Pancreas (tissue), 10 donors: Measurements from ENCODE around the gene FAF1. TPM values are rescaled to one million over a fixed set of nuclear protein-coding genes. Genes with fewer than 3 reads are reported as not detected.

ENCODE experiments used
- ATAC-seq, 4 donors: fragments of 200-7000 bp; cut with Tn5 transposase; one replicate each; pipeline versions ENCODE4 v1.8.0 to v1.9.1; 2020; ENCODE audit warnings: mild to moderate bottlenecking in 4 of 4, moderate library complexity in 4 of 4
- DNase-seq, 6 donors: peaks; one replicate each; pipeline ENCODE4 v3.0.0-alpha.2; 2020
- FAIRE-seq: peaks from 2 replicates; lab custom pipeline; 2012; peaks lifted over from hg19 to GRCh38; lab: Jason Lieb, UNC
- H3K27ac ChIP-seq, 4 donors: fragments of 200-600 bp; sonication (generic); 1 replicate in 3 of 4; 2 replicates in 1 of 4; pipeline versions ENCODE4 v1.5.0 to v1.8.0; 2020
- H3K27me3 ChIP-seq, 4 donors: fragments of 200-600 bp; one replicate each; pipeline ENCODE4 v1.8.0; 2021
- H3K36me3 ChIP-seq, 3 donors: fragments of 200-600 bp; sonication (generic) in 1 of 3; one replicate each; pipeline versions ENCODE4 v1.5.0 to v1.8.0; 2020 to 2021
- H3K4me1 ChIP-seq, 3 donors: fragments of 200-600 bp; one replicate each; pipeline ENCODE4 v1.8.0; 2021
- H3K4me3 ChIP-seq, 4 donors: fragments of 200-600 bp; sonication (generic) in 2 of 4; one replicate each; pipeline versions ENCODE4 v1.5.0 to v1.8.0; 2020 to 2021
- H3K9me3 ChIP-seq, 4 donors: fragments of 200-600 bp; one replicate each; pipeline ENCODE4 v1.8.0; 2021
- WGBS, 2 donors: extraction: QIAGEN DNeasy Blood & Tissue Kit; methylation state at CpG; one replicate each; pipeline ENCODE4 v1.1.7; 2013; 5-methylcytosine and 5-hydroxymethylcytosine counted together
- intact Hi-C, 3 donors: fragments of 100-400 bp; cut with DNase I; formaldehyde crosslinking; loops; one replicate each; pipeline versions ENCODE4 v1.11.1 to v1.14.2; 2022
- polyA plus RNA-seq, 2 donors: library from polyadenylated mRNA; stranded (reverse); fragments of 200-250 nt; gene quantifications; one replicate each; pipeline ENCODE4 v1.2.3, GENCODE V29; 2013
- total RNA-seq, 6 donors: library from RNA; stranded (reverse); fragmentation: NEBNext Ultra II Directional in 4 of 6; extraction: Animal tissue kit (Norgen Biotek cat#: 25700) in 4 of 6; gene quantifications; one replicate each; pipeline versions ENCODE4 v1.2.1 to v1.2.4, GENCODE V29; 2021 to 2023
- TF ChIP-seq, protein P1 (sequence below), 4 donors: fragments of 200-600 bp; sonication (generic) in 3 of 4; IDR thresholded peaks; one replicate each; pipeline versions ENCODE4 v1.5.0 to v1.8.0; 2021; ENCODE audit warnings: antibody characterized with exemption in 4 of 4
- donor health status: healthy with polysubstance abuse.
- donor health status: DM: no; HTN: no; CAD: no; lungs with moderate emphysema.
- donor health status: DM: no; HTN: no; CAD: no.
- donor health status: control.
- donor health status: control.
- donor health status: Bipolar disorder and iron deficiency.
- donor health status: DM: yes; HTN: yes; CAD: no.
- donor health status: DM: no; HTN: no; CAD: no.
- donor health status: DM: no; HTN: no; CAD: no.
- donor health status: DM: yes; HTN: yes; CAD: no.

The FAF1 gene
- total and polyA plus RNA-seq, 8 donors = 13.9 to 46.6 (median 37.6) TPM

DNA sequence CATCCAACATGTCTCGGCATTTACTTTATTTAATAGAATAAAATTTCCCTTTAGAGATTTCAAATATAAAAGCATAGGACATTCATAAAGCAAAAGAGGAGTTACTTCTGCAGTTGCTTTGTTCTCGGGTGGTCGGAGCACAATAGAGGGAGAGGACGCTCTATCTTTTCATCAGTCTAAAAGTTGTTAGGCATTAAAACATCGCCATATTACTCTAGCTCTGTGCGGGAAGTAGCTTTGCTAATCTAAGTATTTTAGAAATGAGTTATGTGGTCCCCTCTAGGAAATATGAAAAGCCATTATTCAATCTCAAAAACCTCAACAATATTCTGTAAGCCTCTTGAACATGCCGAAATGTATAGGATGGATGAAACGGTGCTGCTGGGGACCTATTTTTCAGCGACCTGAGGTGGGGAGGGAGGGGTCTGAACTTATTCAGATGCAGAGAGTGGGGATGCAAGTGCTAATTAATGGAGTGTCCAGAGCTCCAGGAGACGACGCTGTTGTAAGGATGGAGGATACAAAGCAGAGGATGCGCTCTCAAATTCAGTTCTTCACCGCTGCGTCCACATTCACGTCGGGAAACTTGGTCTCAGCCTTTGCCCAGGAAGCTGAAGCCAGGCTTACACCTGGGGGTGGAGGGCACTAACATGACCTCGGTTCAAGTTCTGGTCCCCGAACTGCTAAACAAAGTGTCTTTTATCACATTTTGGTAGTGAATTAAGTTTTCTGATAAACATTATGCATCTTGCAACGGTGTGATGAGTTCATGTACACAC is 16.2 kb upstream of the FAF1 start:
- Histone ChIP-seq H3K4me1 (peaks cover 3 to 14% (median 6%) of the 10 kb centered on the region in 3 donors), H3K4me3 (peak overlapping the region in 3 of 4 donors; percentile 65 to 91 (median 76)), H3K9me3 (no peaks in the 10 kb centered on the region), H3K27me3 (no peaks in the 10 kb centered on the region), H3K27ac (peak overlapping the region in 3 of 4 donors; percentile 87 to 94 (median 93)), H3K36me3 (no peaks in the 10 kb centered on the region)
- DNase-seq (no peak), ATAC-seq (no peak), FAIRE-seq (no peak)
- TF ChIP-seq, protein P1, sequence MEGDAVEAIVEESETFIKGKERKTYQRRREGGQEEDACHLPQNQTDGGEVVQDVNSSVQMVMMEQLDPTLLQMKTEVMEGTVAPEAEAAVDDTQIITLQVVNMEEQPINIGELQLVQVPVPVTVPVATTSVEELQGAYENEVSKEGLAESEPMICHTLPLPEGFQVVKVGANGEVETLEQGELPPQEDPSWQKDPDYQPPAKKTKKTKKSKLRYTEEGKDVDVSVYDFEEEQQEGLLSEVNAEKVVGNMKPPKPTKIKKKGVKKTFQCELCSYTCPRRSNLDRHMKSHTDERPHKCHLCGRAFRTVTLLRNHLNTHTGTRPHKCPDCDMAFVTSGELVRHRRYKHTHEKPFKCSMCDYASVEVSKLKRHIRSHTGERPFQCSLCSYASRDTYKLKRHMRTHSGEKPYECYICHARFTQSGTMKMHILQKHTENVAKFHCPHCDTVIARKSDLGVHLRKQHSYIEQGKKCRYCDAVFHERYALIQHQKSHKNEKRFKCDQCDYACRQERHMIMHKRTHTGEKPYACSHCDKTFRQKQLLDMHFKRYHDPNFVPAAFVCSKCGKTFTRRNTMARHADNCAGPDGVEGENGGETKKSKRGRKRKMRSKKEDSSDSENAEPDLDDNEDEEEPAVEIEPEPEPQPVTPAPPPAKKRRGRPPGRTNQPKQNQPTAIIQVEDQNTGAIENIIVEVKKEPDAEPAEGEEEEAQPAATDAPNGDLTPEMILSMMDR (IDR thresholded peaks at IDR 0.05) = no peak
- intact Hi-C loops = no loop called here
- 62 to 70% methylated on average over 19 of the region's 19 CpGs for WGBS, 2 donors

DNA sequence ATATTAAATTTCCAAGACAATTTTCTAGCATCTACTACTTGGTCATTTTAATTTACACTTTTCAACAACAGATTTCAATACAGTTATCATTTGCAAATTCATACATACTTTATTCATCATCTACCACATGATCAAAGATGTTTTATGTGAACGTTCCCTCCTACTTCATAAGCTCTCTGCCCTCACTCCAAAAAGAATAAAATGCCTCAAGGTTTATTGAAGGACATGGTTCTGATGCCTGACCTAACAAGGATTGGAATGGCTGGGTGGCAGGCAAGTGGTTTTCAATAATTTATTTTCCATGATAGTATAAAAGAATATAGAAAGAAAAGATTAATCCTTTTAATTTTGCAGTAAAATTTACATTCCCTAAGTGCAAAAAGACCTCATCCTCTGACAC is 15.4 kb upstream of the FAF1 start:
- intact Hi-C loops = no loop called here
- no peak overlapping the region for H3K4me3 ChIP-seq
- no peaks in the 10 kb centered on the region for H3K36me3 ChIP-seq
- DNase-seq = no peak
- H3K9me3 ChIP-seq = no peaks in the 10 kb centered on the region
- TF ChIP-seq, protein P1 (IDR thresholded peaks at IDR 0.05) = no peak
- H3K27me3 ChIP-seq = no peaks in the 10 kb centered on the region
- WGBS, 2 donors = 79 to 88% methylated on average over 1 of the region's 1 CpG
- peaks cover 0 to 9% (median 4%) of the 10 kb centered on the region in 3 donors for H3K4me1 ChIP-seq
- no peak overlapping the region for H3K27ac ChIP-seq
- ATAC-seq = no peak
- FAIRE-seq = no peak

DNA sequence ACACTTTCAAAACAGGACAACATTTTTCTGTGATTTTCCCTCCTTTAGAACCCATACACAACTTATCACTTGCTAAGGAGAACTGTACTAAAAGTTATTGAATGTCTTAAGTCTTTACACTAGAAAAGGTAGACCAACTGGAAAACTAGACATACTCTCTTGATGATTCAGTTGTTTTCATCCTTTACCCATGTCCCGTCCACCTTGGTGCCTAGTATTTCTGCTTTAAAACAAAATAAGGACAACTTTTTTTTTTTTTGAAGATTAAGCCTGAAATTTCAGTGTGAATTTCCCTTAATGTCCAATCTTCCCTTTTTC is 14.5 kb upstream of the FAF1 start:
- peaks cover 0 to 9% (median 4%) of the 10 kb centered on the region in 3 donors for H3K4me1 ChIP-seq
- TF ChIP-seq, protein P1 (IDR thresholded peaks at IDR 0.05) = no peak
- ATAC-seq (no peak), DNase-seq (no peak), FAIRE-seq (no peak)
- H3K4me3 ChIP-seq = no peak overlapping the region
- 90 to 98% methylated on average over 1 of the region's 1 CpG for WGBS, 2 donors
- H3K9me3 ChIP-seq = no peaks in the 10 kb centered on the region
- no peaks in the 10 kb centered on the region for H3K27me3 ChIP-seq
- H3K27ac ChIP-seq = no peak overlapping the region
- H3K36me3 ChIP-seq = no peaks in the 10 kb centered on the region
- intact Hi-C loops = no loop called here

DNA sequence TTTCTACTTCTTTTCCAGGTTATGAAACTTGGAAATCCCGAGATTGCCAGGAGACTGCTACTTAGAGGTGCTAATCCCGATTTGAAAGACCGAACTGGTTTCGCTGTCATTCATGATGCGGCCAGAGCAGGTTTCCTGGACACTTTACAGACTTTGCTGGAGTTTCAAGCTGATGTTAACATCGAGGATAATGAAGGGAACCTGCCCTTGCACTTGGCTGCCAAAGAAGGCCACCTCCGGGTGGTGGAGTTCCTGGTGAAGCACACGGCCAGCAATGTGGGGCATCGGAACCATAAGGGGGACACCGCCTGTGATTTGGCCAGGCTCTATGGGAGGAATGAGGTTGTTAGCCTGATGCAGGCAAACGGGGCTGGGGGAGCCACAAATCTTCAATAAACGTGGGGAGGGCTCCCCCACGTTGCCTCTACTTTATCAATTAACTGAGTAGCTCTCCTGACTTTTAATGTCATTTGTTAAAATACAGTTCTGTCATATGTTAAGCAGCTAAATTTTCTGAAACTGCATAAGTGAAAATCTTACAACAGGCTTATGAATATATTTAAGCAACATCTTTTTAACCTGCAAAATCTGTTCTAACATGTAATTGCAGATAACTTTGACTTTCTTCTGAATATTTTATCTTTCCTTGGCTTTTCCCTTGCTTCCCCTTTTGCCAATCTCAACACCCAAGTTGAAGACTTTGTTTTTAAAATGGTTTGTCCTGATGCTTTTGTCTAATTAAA is 14.0 kb upstream of the FAF1 start:
- no peak overlapping the region for H3K27ac ChIP-seq
- no peak overlapping the region for H3K4me3 ChIP-seq
- no peaks in the 10 kb centered on the region for H3K27me3 ChIP-seq
- H3K9me3 ChIP-seq = no peaks in the 10 kb centered on the region
- WGBS, 2 donors = 92 to 93% methylated on average over 13 of the region's 13 CpGs
- H3K4me1 ChIP-seq = peaks cover 0 to 9% (median 4%) of the 10 kb centered on the region in 3 donors
- ATAC-seq (no peak), FAIRE-seq (no peak), DNase-seq (no peak)
- intact Hi-C loops = no loop called here
- no peaks in the 10 kb centered on the region for H3K36me3 ChIP-seq
- TF ChIP-seq, protein P1 (IDR thresholded peaks at IDR 0.05) = no peak
